Measurements from ENCODE around the gene ANKMY1.

Gene ANKMY1

GRCh38 chr2:240491483-240491882 is 66.3 kb downstream of the ANKMY1 start:
- Histone ChIP-seq H3K9ac (ENCODE audit: low read length) (no peak overlapping the region), H3K79me2 (ENCODE audit: low read length) (no peaks in the 10 kb centered on the region), H3K27me3 (ENCODE audit: low read depth, low read length) (no peaks in the 10 kb centered on the region), H3K36me3 (replicated peaks; ENCODE audit: low read depth, low read length) (peaks cover 13% of the 10 kb centered on the region), H3K4me2 (ENCODE audit: low read length) (no peak overlapping the region), H3K4me1 (ENCODE audit: low read length) (no peaks in the 10 kb centered on the region), H4K20me1 (ENCODE audit: insufficient read depth, low read length) (no peaks in the 10 kb centered on the region), H3K27ac (ENCODE audit: low read length) (no peak overlapping the region), H2AFZ (ENCODE audit: low read depth, low read length) (no peak overlapping the region), H3K4me3 (ENCODE audit: low read length) (no peak overlapping the region), H3K9me3 (ENCODE audit: insufficient read depth, low read length) (no peaks in the 10 kb centered on the region)
- TF ChIP-seq EZH2phosphoT487 (IDR thresholded peaks at IDR 0.05; ENCODE audit: low read depth) (no peak), CTCF (IDR thresholded peaks at IDR 0.05; ENCODE audit: low read depth, low read length) (no peak)

- Histone ChIP-seq H4K20me1 (ENCODE audit: insufficient read depth, low read length) (no peaks in the 10 kb centered on the region), H3K4me1 (ENCODE audit: low read length) (no peaks in the 10 kb centered on the region), H3K4me3 (ENCODE audit: low read length) (no peak overlapping the region), H3K9ac (ENCODE audit: low read length) (no peak overlapping the region), H3K9me3 (ENCODE audit: insufficient read depth, low read length) (no peaks in the 10 kb centered on the region), H3K27me3 (ENCODE audit: low read depth, low read length) (no peaks in the 10 kb centered on the region), H3K79me2 (ENCODE audit: low read length) (no peaks in the 10 kb centered on the region), H3K4me2 (ENCODE audit: low read length) (no peak overlapping the region), H3K36me3 (replicated peaks; ENCODE audit: low read depth, low read length) (no peaks in the 10 kb centered on the region), H2AFZ (ENCODE audit: low read depth, low read length) (no peak overlapping the region), H3K27ac (ENCODE audit: low read length) (no peak overlapping the region)
- TF ChIP-seq CTCF (IDR thresholded peaks at IDR 0.05; ENCODE audit: low read depth, low read length): no peak
- TF ChIP-seq EZH2phosphoT487 (IDR thresholded peaks at IDR 0.05; ENCODE audit: low read depth): no peak
Measured at GRCh38 chr2:240482141-240482540, 75.6 kb downstream of the ANKMY1 start.

DNA sequence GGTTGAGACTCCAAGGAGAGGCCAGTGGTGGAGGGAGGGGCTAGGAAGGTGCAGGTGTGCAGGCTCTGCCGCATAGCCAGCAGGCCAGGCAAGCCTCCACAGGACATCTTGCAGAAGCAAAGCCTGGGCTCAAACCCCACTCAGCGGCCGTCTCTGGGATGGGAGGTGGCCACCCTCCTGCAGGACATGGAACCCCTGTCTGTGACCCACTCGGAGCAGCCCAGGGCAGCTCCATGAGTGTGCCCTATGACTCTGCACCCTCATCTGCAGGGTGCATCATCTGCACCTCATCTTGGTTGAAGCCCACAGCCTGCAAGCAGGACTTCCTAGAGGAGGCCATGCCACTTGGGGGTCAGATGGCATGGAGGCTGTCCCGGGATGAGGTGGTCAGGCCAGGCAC is 76.1 kb downstream of the ANKMY1 start:
- no peak overlapping the region for H3K4me2 ChIP-seq (ENCODE audit: low read length)
- H3K4me1 ChIP-seq (ENCODE audit: low read length): no peaks in the 10 kb centered on the region
- no peaks in the 10 kb centered on the region for H3K36me3 ChIP-seq (replicated peaks; ENCODE audit: low read depth, low read length)
- no peak overlapping the region for H3K4me3 ChIP-seq (ENCODE audit: low read length)
- no peaks in the 10 kb centered on the region for H4K20me1 ChIP-seq (ENCODE audit: insufficient read depth, low read length)
- TF ChIP-seq EZH2phosphoT487 (IDR thresholded peaks at IDR 0.05; ENCODE audit: low read depth): no peak
- TF ChIP-seq CTCF (IDR thresholded peaks at IDR 0.05; ENCODE audit: low read depth, low read length): no peak
- H3K27ac ChIP-seq (ENCODE audit: low read length): no peak overlapping the region
- no peaks in the 10 kb centered on the region for H3K27me3 ChIP-seq (ENCODE audit: low read depth, low read length)
- H3K9ac ChIP-seq (ENCODE audit: low read length): no peak overlapping the region
- no peaks in the 10 kb centered on the region for H3K9me3 ChIP-seq (ENCODE audit: insufficient read depth, low read length)
- no peak overlapping the region for H2AFZ ChIP-seq (ENCODE audit: low read depth, low read length)
- no peaks in the 10 kb centered on the region for H3K79me2 ChIP-seq (ENCODE audit: low read length)

DNA sequence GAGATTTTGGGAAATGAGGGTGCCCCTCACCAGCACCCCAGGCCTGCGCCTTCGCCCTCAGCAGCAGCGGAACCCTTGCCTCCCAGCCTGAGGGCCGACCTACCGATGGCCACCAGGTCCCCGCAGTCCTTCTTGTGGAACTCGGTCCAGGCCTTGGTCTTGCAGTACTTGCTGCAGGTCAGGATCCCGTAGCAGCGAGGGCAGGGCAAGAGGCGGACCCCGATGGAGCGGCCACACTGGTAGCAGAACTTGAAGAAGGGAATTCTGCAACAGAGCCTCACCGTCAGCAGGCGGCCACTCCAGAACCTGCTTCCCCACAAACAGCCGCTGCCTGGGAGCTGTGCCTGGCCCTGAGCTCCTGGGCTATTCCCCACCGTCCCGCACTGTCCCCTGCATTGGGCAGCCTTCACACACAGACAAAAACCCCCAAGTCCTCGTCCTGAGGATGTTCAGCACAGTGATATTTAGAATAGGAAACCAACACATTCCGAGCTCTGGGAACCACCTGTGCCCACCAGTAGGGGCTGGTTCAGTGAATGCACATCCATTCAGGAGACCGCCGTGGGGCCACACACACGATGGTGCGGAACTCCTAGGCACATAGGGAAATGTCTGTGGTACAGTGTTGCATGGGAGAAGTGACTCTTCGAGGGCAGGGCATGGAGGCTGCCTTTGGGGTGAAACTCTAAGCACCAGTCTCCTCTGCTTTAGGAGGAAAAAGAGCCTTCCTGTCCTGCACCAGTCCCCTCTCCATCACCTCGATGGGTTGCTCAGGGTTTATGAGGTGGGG is 76.8 kb downstream of the ANKMY1 start:
- no peak for TF ChIP-seq CTCF (IDR thresholded peaks at IDR 0.05; ENCODE audit: low read depth, low read length)

More for the DNA sequence above, 76.8 kb downstream of the ANKMY1 start:
- H2AFZ ChIP-seq (ENCODE audit: low read depth, low read length): no peak overlapping the region
- H3K36me3 ChIP-seq (replicated peaks; ENCODE audit: low read depth, low read length): no peaks in the 10 kb centered on the region
- H3K27ac ChIP-seq (ENCODE audit: low read length): no peak overlapping the region
- no peaks in the 10 kb centered on the region for H4K20me1 ChIP-seq (ENCODE audit: insufficient read depth, low read length)
- no peak overlapping the region for H3K4me2 ChIP-seq (ENCODE audit: low read length)
- H3K79me2 ChIP-seq (ENCODE audit: low read length): no peaks in the 10 kb centered on the region
- H3K27me3 ChIP-seq (ENCODE audit: low read depth, low read length): no peaks in the 10 kb centered on the region
- no peak overlapping the region for H3K9ac ChIP-seq (ENCODE audit: low read length)
- no peaks in the 10 kb centered on the region for H3K4me1 ChIP-seq (ENCODE audit: low read length)
- no peaks in the 10 kb centered on the region for H3K9me3 ChIP-seq (ENCODE audit: insufficient read depth, low read length)
- H3K4me3 ChIP-seq (ENCODE audit: low read length): no peak overlapping the region

Data from OCI-LY3 (cell line).